Measurements from ENCODE around the gene GXYLT1.

DNA sequence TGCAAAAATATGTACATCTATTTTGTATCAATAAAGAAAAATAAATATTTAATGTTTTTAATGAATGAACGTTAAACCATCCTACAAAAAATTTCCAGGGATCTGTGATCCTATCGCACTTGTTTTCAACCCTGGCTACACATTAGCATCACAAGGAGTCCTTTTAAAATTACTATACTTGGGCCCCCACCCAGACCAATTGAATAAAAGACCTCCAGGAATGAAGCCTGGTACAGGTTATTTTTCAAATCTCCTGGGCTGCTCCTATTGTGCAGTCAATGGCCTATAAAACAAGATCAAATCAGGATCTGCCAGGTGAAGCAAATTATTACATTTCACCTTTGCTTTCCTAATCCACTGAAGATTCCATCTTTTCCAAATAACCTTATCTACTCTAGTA lies 33.4 kb upstream of the GXYLT1 start:
- TF ChIP-seq, protein P1, sequence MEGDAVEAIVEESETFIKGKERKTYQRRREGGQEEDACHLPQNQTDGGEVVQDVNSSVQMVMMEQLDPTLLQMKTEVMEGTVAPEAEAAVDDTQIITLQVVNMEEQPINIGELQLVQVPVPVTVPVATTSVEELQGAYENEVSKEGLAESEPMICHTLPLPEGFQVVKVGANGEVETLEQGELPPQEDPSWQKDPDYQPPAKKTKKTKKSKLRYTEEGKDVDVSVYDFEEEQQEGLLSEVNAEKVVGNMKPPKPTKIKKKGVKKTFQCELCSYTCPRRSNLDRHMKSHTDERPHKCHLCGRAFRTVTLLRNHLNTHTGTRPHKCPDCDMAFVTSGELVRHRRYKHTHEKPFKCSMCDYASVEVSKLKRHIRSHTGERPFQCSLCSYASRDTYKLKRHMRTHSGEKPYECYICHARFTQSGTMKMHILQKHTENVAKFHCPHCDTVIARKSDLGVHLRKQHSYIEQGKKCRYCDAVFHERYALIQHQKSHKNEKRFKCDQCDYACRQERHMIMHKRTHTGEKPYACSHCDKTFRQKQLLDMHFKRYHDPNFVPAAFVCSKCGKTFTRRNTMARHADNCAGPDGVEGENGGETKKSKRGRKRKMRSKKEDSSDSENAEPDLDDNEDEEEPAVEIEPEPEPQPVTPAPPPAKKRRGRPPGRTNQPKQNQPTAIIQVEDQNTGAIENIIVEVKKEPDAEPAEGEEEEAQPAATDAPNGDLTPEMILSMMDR (IDR thresholded peaks at IDR 0.05; ENCODE audit: low read depth, low read length) = no peak
- no peak for TF ChIP-seq EZH2phosphoT487 (IDR thresholded peaks at IDR 0.05; ENCODE audit: low read depth)

Data from OCI-LY3 (cell line).